ENCODE data around the gene ST6GALNAC3.

DNA sequence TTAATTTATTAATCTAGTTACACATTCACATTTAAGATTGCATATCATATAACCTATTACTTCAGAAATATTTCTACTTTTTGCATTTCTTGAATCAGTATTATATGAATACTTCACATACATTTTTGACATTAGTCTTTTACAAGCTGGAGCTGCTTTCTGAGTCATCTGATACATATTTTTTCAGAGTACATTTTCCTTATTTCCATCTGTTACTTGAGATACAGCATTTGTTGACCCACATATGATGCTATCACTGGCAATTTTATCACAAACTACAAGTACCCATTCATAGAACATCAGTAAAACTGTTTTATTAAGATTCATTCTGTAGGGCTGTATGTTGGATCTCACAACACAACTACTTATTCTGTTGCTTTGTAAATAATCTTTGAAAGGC lies 425.6 kb downstream of the ST6GALNAC3 start:
- TF ChIP-seq, protein P1, sequence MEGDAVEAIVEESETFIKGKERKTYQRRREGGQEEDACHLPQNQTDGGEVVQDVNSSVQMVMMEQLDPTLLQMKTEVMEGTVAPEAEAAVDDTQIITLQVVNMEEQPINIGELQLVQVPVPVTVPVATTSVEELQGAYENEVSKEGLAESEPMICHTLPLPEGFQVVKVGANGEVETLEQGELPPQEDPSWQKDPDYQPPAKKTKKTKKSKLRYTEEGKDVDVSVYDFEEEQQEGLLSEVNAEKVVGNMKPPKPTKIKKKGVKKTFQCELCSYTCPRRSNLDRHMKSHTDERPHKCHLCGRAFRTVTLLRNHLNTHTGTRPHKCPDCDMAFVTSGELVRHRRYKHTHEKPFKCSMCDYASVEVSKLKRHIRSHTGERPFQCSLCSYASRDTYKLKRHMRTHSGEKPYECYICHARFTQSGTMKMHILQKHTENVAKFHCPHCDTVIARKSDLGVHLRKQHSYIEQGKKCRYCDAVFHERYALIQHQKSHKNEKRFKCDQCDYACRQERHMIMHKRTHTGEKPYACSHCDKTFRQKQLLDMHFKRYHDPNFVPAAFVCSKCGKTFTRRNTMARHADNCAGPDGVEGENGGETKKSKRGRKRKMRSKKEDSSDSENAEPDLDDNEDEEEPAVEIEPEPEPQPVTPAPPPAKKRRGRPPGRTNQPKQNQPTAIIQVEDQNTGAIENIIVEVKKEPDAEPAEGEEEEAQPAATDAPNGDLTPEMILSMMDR (IDR thresholded peaks at IDR 0.05): no peak
- no peak for TF ChIP-seq POLR2A (IDR thresholded peaks at IDR 0.05)
